GM19455 (cell line): ENCODE results near the gene DIPK1B.
"Not testable (repeated sequence)": the region's sequence is repeated elsewhere in the genome, so short reads cannot be mapped to it uniquely, and the experiment has no call there.

Experiments used
- ATAC-seq: cut with Tn5 transposase; IDR thresholded peaks from one replicate; pipeline ENCODE4 v1.9.1; 2021; ENCODE audit not compliant: unreplicated experiment

Gene DIPK1B

DNA sequence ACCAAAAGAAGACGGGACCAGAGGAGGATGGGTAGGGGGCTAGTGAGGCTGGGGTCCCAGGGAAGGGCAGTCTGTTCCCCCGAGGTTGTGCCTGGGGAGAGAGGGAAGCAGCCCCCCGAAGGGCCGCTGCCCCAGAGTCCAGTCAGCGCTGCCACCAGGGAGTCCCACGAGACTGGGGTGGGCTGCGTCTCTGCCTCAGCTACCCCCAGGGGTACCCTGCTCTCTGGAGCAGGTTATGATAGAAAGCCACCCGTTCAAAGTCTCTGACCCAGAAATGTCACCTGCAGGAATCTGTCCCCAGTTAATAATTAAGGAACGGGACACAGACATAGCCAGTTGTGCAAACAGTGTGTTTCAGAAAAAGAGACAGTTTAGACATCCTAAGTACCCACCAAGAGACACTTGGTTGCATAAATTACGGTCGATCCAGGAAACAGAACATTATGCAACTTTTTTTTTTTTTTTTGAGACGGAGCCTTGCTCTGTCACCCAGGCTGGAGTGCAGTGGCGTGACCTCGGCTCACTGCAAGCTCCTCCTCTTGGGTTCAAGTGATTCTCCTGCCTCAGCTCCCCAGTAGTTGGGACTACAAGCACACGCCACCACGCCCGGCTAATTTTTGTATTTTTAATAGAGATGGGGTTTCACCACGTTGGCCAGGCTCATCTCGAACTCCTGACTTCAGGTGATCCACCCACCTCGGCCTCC is 14.4 kb upstream of the DIPK1B start:
- no peak for ATAC-seq

DNA sequence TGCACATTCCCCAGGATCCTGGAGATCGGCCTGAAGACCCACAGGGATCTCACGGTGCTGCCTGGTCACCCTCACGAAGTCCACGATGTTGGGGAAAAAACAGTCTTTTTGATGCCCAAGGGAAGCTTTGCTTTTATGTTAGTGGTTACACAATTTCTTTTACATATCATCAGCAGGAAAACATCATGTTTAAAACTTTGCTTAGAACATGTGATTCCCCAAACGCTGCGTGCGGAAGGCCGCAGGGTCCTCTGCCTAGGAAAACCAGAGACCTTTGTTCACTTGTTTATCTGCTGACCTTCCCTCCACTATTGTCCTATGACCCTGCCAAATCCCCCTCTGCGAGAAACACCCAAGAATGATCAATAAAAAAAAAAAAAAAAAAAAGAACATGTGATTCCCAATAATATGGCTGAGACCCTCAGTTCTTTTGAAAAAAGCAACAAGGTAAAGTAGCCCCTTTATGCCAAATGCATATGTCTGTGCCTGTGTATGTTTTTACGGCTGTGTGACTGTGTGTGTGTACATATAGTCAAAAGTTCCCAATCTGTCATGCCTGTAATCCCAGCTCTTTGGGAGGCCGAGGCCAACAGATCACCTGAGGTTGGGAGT is 13.6 kb upstream of the DIPK1B start:
- no peak for ATAC-seq

DNA sequence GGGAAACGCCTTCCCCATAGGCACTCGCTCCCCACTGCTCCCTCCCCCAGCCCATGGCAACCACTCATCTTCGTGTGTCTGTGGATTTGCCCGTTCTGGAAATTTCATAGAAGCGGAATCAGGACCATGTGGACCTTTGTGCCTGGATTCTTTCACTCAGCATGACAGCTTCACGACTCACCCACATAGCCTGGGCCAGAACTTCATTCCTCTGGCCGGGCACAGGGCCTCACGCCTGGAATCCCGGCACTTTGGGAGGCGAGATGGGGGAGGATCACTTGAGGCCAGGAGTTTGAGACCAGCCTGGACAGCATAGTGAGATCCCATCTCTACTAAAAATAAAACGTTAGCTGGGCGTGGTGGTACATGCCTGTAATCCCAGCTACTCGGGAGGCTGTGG is 12.1 kb upstream of the DIPK1B start:
- no peak for ATAC-seq

DNA sequence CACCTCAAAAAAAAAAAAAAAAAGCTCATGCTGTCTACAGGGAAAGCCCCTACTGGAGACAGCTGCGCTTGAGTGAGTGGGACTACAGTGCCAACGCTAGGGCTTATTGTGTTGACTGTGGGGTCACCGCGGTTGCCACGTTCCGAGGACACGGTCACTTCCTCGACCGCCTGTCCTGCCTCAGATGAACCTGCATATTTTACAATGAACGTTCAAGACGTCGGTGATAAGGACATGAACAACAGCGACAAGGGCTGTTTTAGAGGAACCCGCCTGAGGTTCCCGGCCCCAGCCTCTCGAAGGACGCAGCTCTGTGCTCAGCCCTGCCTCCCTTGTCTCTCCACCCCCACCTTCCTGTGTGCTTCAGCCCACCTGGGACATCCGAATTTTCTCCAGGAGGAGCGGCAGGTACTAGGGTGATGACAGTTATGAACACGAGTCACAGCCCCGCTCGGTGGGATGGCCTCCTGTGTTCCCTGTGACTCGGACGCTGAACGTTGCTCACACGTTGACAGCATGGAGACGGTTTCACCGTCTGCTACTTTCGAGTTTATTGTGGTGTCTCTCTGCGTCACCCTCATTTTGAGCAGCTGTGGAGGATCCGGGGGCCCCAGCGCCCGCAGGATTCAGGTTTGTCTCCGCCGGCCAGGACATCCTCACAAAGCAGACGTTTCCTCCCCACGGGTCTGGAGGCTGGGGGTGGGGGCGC is 11.3 kb upstream of the DIPK1B start:
- ATAC-seq, result no peak

DNA sequence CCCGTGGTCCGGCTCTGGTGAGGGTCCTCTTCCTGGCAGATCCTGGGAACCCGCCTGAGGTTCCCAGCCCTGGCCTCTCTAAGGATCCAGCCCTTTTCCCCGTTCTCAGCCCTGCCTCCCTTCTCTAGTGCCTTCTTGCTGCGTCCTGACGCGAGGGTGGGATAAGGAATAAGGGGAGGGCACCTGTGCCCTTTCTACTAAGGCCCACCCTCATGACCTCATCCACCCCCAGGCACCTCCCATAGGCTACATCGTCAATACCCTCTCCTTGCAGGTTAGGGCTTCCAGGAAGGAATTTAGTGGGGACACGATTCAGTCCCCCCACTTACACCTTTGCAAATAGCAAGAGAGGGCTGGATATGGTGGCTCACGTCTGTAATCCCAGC is 10.7 kb upstream of the DIPK1B start:
- ATAC-seq, result no peak

DNA sequence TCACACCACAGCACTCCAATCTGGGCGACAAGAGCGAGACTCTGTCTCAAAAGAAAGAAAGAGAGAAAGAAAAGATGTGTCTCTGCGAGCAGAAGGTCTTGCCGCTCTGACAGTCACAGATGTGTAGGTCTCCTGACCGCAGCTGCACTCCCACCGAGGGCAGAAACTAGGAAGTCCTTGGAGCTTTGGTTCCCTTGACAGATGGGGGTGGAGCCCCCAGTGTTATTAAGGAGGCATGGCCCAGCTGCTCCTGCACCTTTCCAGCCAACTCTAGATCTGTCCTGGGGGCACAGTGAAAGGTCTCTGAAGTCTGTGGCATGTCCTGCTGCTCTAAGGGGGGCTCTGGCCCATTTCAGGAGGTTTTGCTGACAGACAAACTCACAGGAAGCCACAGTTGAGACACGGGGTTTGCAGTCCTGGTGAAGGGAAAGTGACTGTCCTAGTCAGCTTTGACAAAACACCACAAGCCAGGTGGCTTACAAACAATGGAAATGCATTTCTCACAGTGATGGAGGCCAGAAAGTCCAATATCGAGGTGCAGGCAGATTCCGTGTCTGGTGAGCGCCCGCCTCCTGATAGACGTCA is 9.0 kb upstream of the DIPK1B start:
- ATAC-seq, result no peak

DNA sequence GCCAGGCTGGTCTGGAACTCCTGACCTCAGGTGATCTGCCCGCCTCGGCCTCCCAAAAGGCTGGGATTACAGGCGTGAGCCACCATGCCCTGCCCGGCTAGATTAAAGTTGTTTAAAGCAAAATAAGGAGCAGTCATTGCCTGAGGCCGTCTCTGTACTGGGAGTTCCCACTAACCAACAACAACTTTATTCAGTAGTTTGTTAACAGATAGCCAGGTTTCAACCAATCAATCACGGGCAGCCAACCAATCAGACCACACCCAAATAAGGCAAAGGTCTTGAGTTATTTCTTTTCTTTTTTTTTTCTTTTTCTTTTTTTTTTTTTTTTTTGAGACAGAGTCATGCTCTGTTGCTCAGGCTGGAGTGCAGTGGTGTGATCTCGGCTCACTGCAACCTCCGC is 7.6 kb upstream of the DIPK1B start:
- not testable (repeated sequence) for ATAC-seq

DNA sequence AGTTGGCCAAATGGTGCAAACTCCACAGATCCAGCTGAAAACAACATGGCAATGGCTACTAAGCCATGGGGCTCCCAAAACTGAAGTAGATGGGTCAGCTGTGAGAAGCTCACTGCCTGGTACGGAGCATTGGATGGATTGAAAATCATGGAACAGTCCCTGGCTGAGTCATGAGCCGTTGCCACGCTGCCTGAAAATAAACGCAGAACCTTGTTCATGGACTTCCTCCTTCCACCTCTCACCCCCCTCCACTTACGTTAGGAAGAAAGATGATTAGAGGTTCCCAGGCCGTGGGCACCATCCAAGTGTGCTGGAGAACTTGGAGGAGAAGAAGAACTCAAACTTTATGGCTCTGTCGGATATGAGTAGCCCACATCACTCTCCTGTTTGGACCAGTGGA is 6.8 kb upstream of the DIPK1B start:
- ATAC-seq, result no peak

DNA sequence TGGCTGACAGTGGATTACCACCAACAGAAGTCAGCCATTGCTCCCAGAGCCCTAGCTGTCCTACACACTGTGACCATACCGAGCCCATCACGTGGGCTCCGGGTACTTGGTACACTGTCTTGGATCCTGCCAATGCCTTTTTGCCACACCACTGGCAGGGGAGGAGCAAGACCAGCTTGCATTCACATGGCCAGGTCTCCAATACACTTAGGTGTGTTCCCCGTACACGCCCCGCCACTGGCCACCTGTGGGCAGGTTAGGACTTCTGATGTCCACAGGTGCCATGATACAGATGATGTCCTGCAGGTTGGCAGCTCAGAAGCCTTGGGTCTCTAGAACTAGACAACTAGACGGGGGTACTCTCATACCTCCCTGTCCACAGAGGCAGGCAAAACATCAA is 5.4 kb upstream of the DIPK1B start:
- ATAC-seq, result no peak

DNA sequence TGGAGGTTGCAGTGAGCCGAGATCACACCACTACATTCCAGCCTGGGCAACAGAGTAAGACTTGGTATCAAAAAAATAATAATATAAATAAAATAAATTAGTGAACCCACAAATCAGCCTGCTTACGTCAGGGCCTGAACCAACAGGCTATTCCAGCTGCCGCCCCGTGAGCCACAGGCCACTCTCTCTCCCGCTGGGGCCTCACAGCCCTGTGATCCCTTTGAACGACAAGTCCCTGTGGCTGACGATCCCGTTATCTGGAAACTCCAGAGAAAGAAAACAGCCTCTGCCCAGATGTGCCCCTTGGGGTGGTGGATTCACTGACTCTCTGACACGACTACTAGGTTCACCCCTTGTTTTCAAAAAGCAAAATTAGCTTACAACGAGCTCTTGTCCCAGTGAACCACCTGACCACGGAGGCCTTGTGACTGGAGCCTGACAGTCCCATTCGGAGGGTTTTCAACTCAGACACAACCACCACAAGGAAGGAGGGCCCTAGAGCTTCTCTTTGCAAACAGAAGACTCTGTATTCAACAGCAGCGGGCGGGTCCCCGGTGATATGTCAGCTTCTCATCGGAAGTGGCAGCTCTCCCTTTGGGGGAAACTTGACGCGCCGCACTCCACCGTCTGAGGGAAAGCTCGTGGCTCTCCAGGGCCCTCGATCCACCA is 4.4 kb upstream of the DIPK1B start:
- no peak for ATAC-seq

DNA sequence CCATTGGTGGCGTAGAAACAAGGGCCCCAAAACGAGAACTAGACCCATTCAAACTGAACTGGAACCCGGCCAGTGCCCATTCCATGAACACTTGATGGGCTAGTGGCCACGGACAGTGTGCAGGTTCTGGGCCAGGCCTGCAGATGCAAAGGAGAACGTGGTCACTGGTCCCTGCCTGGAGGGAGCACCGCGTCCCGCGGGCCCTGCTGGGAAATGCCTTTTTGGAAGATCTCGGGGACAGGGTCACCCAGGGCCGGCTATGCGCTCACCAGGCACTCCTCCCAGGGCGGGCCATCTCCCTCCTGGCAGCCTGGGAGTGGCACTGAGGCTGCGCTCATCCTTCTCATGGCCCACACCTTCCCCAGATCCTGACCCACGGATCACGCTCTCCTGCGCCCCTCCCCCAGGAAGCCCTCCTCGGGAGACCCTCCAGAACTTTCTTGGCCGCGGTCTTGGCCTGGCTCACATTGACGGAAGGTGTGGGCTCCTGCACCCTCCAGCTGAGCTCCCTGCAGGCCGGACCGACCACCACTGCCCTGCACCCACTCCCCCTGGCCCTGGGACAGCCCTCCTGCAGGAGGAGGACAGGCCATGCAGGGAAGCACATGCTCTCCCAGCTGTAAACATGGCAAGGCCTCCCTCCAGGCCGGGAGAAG is 2.8 kb upstream of the DIPK1B start:
- ATAC-seq, result no peak

DNA sequence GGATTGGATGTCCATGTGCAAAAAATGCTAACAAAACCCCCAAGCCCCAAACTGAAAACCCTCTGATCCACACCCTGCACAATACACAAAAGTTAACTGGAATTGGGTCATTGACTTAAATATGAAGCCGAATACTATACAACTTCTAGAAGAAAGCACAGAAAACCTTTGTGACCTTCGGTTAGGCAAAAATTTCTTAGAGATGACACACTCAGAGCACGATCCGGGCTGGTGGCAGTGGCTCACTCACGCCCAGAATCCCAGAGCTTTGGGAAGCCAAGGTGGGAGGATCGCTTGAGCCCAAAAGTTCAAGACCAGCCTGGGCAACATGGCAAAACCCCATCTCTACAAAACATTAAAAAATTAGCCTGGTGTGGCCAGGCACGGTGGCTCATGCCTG is 1.8 kb upstream of the DIPK1B start:
- no peak for ATAC-seq

DNA sequence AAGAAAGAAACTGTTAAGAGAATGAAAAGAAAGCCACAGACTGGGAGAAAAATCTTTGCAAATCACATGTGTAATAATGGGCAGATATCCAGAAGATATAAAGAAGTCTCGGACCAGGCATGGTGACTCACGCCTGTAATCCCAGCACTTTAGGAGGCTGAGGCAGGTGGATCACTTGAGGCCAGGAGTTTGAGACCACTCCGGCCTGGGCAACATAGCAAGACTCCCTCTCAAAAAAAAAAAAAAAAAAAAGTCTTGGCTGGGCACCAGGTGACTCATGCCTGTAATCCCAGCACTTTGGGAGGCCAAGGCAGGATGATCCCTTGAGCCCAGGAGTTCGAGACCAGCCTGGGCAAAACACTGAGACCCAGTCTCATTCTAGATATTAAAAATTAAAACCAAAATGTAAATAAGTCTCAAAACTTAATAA is 1.1 kb upstream of the DIPK1B start:
- ATAC-seq, result not testable (repeated sequence)

DNA sequence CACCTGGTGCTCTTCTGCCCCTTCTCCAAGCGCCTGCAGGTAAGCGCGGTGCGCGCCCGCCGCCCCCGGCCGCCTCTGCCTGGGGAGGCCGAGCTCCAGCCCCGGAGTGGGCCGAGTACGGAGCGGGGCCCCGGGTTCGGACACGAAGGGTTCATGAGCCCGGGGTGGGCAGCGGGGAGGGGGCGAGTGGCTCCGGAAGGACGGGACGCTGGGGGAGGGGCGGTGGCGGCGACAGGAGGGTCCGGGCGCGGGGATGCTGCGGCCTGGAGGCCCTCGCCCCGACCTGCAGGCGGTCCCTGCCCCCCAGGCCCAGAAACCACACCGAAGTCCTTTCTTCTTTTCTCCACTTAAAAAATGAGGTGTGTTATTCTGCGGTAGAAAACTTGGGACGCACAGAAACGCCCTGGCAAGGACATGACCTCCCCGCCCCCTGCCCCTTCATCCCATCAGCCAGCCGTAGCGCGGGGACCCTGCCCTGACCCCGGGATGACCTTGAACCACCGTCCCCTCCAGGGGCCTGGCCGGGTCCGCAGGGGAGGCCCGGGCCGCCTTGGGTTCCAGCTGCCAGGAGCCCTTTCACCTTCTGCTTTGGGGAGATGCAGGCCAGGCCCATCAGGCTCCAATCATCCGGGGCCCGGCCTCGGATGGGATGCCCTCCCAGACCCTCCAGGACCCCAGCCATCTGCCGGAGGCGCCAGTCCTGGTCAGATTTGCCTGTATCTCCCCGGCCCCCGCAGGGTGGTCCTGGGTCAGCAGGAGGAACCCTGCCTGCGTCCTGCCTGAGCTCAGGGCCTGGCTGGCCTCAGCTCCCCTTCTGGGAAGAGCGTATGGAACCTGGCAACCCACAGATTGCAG is 545 bp downstream of the DIPK1B start:
- no peak for ATAC-seq

DNA sequence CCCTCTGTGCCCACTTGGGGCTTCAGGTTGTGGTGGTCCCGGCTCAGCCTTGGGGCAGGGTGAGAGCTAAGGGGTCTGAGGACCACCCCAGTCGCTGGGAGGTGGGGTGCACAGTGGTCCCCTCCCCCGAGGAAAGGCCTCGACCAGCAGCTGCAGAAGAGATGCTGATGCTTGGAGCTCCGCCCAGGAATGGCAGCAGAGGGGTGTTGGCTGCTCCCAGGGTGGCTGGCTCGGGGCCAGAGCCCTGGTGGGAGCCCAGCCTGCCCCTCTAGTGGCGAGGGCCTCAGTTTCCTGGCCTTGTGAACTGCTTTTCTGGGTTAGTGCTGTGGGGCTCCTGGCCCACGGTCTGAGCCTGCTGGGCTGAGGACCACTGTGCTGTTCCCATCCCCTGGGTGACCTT is 1.2 kb downstream of the DIPK1B start:
- ATAC-seq, result no peak

DNA sequence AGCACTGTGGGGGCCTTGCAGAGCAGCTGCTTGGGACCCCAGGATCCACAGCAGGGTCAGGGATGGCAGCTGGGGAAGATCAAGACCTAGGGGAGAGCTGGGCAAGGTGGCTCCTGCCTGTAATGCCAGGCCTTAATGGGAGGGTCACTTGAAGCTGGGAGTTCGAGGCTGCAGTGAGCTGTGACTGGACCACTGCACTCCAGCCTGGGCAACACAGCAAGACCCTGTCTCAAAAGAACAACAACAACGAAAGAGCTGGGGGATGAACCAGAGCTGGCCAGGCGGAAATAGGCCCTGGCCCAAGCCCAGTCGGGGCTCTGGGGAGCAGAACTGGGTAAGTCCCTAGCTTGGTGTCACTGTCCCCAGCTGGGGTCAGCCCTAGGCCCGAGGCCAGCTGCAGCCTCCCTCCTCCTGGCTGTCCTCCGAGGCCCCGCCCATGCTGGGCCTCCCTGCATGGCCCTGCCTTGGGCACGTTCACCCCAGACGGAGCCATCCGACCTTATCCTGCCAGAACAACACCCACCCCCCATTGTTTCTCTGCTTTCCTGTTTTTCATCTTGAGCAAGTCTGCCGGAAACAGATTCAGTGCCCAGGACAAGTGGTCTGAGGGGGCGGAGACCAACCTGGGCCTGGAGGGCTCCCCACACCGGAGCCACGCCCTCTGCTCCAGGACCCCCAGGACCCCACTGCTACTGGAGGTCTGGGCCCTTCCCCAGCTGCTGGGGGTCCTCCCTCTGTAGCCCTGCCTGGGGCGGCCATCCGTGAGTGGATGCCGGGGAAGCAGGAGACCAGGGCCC is 1.9 kb downstream of the DIPK1B start:
- ATAC-seq, result no peak

DNA sequence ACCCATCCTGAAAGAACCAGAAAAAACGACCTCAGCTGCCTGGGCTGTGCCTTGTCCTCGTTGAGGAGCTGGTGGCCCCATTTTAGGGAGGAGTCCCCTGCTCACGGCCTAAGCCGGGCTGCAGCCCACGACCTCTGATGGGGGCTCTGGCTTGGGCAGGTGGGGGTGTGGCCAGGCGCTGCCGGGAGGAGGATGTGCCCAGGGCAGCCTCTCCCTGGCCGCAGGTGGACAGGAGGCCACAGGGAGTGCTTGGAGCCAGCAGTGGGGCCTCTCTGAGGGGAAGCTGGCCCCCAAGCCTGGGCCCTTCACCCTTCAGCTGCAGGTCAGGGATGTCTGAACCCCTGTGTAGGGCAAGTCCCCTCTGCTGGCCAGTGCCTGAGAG is 2.5 kb downstream of the DIPK1B start:
- ATAC-seq, result no peak

DNA sequence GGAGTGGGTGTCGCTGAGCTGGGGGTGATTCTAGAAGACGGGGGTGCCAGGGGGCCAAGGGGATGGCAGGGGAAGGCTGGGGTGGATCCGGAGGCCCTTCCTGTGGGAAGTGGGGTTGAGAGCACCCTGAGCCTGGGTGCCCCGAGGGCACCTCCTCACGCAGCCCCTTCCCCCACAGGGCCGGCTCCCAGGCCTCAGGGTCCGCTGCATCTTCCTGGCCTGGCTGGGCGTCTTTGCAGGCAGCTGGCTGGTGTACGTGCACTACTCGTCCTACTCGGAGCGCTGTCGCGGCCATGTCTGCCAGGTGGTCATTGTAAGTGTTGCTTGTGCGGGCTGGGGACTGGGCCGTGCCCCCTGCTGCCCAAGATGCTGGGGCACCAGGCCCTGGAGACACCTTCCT is 5.0 kb downstream of the DIPK1B start:
- no peak for ATAC-seq
